ENCODE results near the gene LMO1. TPM values are rescaled to one million over a fixed set of nuclear protein-coding genes. Genes with fewer than 3 reads are reported as not detected.

Gene LMO1
- total and polyA plus RNA-seq, 9 of the 15 experiments (the other 6 are each of a cell fraction or from before 2014, with no cell fraction given): not detected

DNA sequence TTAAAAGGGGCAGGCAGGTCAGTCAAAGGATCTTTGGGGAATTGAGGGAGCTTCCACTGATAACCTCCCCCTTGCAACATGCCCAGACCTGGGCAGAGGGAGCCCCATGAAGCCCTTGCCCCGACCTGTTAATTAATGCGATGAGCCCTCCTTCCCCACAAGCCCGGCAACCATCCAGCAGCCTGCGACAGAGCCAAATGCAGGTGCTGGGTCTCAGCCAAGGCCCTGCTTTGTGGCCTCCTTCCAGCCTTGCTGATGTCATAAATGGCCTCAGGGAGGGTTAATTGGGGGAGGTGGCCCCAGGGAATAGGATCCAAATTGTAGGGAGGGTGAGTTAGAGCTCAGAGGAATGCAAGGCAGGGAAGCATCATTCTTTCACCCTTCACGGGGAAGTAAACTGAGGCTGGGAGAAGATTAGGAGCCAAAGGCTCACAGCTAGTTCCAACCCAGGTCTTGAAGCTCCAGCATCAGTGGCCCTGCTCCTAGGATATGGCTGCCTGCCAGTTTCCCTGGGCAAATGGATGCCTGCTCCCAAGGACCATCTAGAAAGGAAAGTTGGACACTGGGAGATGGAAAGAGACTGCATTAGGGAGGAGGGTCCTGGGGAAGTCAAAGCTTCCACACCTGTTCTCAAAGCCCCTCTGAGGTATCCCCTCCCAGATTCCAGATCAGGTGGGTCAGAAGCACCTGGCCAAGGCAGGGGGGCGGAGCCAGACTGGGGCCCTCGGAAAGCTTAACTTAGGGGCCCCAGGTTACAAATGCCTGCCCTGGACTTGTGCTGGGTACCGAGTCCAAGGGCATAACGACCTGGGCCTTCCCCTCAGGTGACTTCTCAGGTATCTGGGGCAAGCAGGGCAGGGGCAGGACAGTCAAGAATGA is 34.1 kb downstream of the LMO1 start:
- no peak for TF ChIP-seq FOSL1 (tag; conservative IDR thresholded peaks at IDR 0.05)
- TF ChIP-seq, protein P1, sequence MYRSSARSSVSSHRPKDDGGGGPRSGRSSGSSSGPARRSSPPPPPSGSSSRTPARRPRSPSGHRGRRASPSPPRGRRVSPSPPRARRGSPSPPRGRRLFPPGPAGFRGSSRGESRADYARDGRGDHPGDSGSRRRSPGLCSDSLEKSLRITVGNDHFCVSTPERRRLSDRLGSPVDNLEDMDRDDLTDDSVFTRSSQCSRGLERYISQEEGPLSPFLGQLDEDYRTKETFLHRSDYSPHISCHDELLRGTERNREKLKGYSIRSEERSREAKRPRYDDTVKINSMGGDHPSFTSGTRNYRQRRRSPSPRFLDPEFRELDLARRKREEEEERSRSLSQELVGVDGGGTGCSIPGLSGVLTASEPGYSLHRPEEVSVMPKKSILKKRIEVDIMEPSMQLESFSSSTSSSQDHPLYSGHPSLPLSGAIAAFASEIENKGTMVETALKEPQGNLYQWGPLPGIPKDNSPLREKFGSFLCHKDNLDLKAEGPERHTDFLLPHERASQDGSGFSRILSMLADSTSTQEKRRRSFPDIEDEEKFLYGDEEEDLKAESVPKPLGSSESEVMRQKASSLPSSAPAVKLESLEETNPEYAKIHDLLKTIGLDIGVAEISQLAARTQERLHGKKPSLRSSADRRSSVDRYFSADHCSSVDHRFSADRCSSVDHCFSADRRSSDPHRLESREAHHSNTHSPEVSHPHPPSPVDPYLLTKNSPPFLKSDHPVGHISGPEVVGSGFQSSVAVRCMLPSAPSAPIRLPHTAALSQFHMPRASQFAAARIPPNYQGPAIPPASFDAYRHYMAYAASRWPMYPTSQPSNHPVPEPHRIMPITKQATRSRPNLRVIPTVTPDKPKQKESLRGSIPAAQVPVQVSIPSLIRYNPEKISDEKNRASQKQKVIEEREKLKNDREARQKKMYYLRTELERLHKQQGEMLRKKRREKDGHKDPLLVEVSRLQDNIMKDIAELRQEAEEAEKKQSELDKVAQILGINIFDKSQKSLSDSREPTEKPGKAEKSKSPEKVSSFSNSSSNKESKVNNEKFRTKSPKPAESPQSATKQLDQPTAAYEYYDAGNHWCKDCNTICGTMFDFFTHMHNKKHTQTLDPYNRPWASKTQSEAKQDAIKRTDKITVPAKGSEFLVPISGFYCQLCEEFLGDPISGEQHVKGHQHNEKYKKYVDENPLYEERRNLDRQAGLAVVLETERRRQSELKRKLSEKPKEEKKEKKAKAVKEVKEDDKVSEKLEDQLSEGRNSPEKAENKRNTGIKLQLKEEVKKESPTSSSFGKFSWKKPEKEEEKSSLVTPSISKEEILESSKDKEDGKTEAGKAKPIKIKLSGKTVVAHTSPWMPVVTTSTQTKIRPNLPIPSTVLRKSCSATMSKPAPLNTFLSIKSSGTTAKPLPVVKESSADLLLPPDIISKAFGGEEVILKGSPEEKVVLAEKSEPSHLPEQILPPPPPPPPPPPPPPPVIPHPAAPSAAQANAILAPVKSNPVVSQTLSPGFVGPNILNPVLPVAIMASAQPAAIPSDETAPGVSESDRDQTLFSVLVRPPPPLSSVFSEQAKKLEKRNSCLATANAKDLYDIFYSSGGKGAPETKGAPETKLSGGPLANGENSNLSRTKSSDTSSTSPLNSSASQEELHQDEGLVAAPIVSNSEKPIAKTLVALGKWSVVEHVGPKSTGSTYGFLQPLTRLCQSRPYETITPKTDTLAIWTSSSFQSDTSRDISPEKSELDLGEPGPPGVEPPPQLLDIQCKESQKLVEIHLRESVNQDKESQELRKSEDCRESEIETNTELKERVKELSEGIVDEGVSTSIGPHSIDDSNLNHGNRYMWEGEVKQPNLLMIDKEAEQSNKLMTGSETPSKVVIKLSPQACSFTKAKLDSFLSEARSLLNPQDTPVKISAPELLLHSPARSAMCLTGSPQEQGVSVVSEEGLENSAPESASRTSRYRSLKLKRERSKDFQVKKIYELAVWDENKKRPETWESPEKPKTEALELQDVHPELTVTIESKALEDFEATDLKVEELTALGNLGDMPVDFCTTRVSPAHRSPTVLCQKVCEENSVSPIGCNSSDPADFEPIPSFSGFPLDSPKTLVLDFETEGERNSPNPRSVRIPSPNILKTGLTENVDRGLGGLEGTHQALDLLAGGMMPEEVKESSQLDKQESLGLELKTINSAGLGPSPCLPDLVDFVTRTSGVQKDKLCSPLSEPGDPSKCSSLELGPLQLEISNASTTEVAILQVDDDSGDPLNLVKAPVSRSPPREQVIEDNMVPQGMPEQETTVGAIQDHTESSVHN (IDR thresholded peaks at IDR 0.05; ENCODE audit: borderline replicate concordance in 1 of 2, low read depth in 1 of 2): no peak
- TF ChIP-seq ZNF311 (CRISPR knock-in tag; IDR thresholded peaks at IDR 0.05): no peak
- TF ChIP-seq MAFF (IDR thresholded peaks at IDR 0.05; ENCODE audit: low read length): no peak
- TF ChIP-seq HMG20A (CRISPR knock-in tag; conservative IDR thresholded peaks at IDR 0.05): no peak
- TF ChIP-seq ZNF551 (CRISPR knock-in tag; IDR thresholded peaks at IDR 0.05): no peak
- ChIA-PET POLR2A (interaction anchor here (1.0 kb wide), 1 partner anchor 12 kb away, joined by 3 read pairs; no protein-coding TSS in a partner anchor), CTCF (ENCODE audit: low intra/inter-chr PET ratio) (interaction anchor here (0.7 kb wide), 1 partner anchor 18 kb away, joined by 4 read pairs; no protein-coding TSS in a partner anchor)
- 1% methylated on average over 7 of the region's 9 CpGs for WGBS (ENCODE audit: insufficient coverage, low coverage, missing lambda C conversion rate)
- no peak overlapping the region for H3K27ac ChIP-seq (ENCODE audit: extremely low read depth, low read depth, low read length)
- no peak for FAIRE-seq
- no peak overlapping the region for H2AFZ ChIP-seq (ENCODE audit: low read depth, low read length)
- no peaks in the 10 kb centered on the region for H3K79me2 ChIP-seq (ENCODE audit: control insufficient read depth, insufficient read depth, low read length)
- H3K9me1 ChIP-seq (ENCODE audit: control insufficient read depth, insufficient read depth, low read length): no peaks in the 10 kb centered on the region
- no peak overlapping the region for H3K9ac ChIP-seq (ENCODE audit: insufficient read depth in 1 of 2, low read depth in 2 of 2, low read length in 2 of 2)
- no TSS peak for BruUV-seq (replicated peaks)
- peaks cover 9% of the 10 kb centered on the region; the same call in 1 of the 2 replicates for H4K20me1 ChIP-seq (replicated peaks; ENCODE audit: control insufficient read depth, insufficient read depth, low read length)
- H3K4me2 ChIP-seq (ENCODE audit: insufficient read depth, low read length): no peak overlapping the region
- peaks cover 0 to 58% of the 10 kb centered on the region in 2 experiments; a peak in 2 of 5 replicates for H3K27me3 ChIP-seq (ENCODE audit: control insufficient read depth in 2 of 2, insufficient read depth in 2 of 2, low read length in 2 of 2)
- intact Hi-C loops (cut with micrococcal nuclease) (no loop called here), in situ Hi-C loops (cut with MboI) (loop anchor here (10.0 kb wide), 1 partner anchor 335 kb away; no protein-coding TSS in a partner anchor)
- no peaks in the 10 kb centered on the region; a peak in 1 of 5 replicates for H3K4me1 ChIP-seq (replicated peaks in 1 of 2; ENCODE audit: control insufficient read depth in 2 of 2, insufficient read depth in 2 of 2, low read length in 2 of 2)
- no peak overlapping the region for H3K4me3 ChIP-seq
- no peaks in the 10 kb centered on the region for H3K36me3 ChIP-seq (ENCODE audit: control insufficient read depth, insufficient read depth, low read length)
- no peaks in the 10 kb centered on the region for H3K9me3 ChIP-seq (replicated peaks; ENCODE audit: control insufficient read depth, insufficient read depth, low read depth, low read length)
- no peak for ATAC-seq
- DNase-seq (ENCODE audit: extremely low read depth in 1 of 4, low spot score in 3 of 4): no peak
